NAMALWA (cell line): Measurements from ENCODE around the gene DIP2C.

ENCODE experiments used
- DNase-seq: peaks from one replicate; pipeline ENCODE4 v3.0.0-alpha.2; 2015; ENCODE audit warnings: low spot score

DIP2C gene

DNA sequence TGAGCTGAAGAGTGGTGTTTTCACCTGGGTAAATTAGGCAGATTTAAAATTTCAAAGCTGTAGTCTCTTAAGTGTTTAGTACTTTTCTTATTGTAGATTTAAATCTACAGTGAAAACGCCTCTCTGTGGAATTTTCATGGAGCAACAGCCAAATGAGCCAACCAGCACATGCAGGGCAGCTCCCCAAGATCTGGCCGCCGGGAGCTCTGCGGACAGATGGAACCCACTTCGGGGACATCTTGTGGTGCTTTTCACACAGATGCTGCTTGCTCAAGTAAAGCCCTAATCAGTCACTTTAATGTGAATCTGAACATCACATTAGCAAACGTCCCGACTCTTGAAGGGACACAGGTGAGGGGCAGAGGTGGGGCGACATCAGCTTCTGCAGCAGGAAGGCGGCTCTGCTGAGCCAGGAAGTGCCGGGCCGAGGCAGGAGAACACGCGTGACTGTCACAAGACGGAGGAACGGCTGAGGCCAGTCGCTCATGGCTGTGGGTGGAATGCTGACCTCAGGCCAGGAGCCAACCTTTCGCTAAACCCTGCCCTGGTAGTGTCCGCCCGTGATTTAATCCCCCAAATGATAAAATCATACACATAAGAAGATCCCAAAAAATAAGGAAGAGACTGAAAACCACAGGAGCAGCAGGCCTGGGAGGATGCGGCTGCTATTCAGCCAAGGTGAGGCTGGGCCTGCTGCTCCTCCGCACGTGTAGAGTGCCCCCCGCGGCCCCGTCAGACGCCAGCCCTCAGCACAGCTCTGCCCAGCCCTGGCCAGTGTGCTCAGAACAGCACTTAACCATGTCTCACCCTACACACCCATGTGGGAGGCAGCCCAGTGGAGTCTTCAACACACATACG lies 297.4 kb downstream of the DIP2C start:
- no peak for DNase-seq

DNA sequence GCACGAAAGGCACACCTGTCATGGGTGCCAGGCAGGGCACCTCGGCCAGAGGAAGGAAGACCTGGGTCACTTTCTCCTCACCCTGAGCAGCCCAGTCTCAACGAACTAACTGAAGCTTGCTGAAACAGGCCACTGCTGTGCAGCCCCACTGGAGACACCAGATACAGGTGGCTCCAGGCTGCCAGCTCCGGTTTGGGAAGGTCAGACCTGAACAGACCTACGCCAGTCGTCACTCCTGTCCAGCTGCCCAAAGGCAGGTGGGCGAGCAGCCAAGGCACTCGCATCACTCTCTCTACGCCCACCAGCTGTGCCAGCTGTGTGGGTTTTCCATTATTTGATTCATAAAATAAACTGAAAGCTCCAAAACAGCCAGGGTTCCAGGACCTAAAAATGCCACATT lies 298.2 kb downstream of the DIP2C start:
- no peak for DNase-seq

DNA sequence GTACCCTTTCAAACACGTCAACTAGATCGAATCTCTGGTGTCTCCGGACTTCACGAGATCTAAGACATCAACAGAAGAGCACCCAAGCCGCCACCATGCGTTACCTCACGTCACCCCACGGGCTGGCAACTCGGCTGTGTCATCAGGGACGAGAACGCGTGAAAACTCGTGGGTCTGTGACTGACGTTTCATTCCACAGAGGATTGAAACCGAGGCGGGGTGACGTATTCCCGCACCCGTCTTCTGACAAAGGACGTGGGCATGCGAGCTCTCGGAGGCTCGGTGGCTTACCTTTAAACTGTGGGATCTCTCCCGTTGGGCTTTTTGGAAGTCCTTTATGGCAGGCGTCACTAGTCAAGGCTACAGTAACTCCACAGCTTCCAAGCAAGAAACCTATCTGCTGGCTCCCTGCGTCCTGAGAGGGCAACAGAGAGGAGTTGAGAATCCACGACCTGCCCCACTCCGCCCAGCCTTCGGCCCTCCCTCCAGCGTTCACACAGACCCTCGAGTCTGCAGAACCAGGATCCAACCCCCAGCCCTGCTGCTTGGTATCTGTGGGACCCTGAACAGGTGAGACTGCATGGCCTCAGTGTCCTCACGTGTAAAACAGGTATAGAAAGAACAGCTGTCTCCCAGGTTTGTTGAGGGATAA lies 298.9 kb downstream of the DIP2C start:
- no peak for DNase-seq

DNA sequence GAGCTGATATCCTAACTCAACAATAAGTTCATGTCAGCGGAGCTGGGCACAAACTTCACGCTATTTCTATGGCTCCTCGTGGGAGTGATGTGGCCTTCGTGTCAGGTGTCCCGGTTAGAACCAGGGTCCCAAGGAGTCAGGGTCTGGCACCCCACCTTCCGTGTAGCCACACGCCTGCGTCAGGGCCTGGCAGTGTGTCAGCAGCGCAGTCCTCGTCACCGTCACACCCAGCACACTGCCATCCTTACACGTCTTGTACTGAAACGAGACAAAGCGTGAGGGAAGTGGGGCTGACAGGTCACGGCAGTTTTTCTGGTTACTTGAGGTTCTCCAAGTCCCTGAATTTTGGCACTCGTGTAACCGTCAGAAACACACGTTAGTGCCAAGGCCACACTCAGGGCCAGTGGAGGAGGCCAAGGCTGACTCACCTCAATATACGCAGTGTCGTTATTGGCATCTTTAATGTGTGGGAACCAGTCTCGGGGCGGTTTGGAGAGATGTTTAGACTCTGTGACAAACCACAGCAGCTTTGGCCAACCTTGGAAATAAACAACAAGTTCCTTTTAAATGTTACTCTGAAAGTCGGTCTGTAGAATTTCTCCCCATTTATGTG lies 299.5 kb downstream of the DIP2C start:
- no peak for DNase-seq

DNA sequence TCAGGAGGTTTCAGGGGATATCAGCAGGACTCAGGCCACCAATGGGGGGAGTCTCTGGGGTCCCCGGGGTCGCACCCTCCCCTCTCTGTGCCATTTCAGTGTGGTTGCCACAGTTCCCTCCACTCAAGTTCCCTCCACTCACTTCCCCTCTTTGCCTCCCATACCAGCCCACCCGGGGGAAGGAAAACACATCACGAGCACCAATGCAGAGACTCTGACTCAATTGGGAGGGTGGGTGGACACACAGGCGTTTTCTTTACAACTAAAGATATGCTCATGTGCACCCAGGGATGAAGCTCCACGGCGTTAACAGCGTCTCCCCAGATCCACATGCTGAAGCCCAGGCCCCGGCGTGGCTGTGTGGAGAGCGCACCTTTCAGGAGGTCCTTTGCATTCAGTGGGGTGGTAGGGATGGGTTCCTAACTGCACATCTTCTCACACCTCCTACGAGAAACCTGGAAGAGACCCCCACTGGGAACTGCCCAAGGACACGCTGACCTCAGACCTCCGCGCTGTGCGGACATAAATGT lies 300.1 kb downstream of the DIP2C start:
- DNase-seq = no peak

DNA sequence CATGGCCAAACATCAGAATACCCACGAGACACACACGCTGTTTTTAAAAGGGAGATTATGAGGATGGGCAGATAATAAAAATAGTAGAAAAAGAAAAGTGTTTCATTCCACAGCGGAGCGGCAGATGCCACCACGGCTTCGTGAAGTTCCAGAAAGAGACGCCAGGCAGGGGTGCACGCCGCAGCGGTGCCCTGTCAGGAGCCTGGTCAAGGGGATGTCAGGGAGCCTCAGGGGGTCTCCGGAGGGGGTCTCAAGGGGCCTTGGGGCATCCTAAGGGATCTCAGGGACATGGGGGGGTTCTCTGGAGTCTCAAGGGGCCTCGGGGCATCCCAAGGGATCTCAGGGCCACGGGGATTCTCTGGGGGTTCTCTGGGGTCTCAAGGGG lies 300.8 kb downstream of the DIP2C start:
- DNase-seq = no peak

DNA sequence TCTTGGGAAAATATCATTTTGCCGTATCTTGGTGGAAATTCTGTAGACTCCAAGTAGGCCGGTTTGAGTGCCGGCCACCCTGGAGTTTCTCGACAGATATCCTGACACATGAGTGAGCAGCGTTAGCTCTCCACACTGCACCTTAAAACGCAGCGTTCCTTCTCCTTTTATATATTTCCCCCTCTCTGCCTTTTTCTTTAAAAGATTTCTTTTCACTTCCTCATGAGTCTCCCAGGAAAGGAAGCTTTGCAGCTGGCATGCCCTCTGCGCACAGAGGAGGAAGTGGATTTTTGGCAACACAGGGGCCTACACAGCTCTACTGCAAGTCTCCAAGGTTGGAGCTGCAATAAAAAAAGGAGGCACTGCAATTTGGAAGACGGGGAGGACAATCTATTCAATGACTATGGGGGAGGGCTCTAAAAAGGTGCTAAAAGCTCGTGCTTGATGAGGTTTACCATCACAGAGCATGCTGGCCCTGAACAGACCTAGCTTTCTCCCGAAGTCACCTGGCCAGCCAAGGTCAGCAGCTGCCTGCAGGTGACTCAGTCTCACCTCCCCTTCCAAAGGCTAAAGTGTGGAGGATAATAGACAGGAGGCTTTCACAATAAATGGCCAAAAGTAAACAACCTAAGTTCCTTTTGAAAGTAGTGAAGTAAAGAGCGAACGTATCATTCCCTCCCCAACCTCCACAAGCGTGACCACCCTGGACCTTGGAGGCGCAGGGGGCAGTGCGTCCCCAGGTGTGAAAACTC lies 301.4 kb downstream of the DIP2C start:
- no peak for DNase-seq

DNA sequence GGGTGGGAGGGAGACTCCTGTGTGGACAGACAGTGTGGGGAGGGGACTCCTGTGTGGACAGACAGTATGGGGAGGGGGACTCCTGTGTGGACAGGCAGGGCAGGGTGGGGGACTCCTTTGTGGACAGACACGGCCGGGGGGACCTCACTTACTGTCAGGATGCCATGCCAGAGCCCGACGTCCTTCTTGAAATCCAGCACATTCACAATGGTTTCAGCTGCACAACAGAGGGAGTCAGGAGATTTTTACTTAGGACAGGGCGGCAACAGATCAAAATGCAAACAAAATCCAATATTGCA lies 301.9 kb downstream of the DIP2C start:
- no peak for DNase-seq

DNA sequence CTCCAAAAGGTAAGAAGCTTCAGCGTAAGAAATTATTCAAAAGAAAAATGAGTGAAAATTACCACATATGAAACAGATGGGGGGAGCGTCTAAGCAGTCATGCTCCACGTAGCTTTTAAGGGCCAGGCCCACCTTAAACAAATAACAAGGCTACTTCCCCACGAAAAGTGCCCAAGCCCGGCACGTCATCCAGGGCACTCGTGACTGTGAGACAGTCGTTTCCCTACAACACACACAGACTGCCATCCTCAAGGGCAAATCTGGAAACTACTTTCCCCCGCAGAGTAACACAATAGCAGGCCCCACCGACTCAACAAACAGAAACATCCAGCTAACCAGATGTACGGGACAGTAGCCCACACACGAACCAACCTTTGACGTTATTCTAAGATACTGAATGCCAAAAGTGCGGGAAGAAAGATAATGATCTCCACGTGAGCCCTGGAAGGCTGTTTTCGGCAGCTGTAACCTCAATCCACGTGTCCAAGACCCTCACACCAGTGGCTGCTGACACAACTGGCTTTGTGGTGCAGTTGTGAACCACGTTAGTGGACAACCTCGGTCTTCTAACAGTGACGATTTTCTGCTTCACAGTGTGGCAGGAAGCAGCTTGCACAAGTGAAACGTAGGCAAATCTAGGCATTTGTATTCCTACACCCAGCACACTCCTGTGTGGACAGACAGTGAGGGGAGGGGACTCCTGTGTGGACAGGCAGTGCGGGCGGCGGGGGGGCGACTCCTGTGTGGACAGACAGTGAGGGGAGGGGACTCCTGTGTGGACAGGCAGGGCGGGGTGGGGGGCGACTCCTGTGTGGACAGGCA lies 302.5 kb downstream of the DIP2C start:
- DNase-seq = no peak

DNA sequence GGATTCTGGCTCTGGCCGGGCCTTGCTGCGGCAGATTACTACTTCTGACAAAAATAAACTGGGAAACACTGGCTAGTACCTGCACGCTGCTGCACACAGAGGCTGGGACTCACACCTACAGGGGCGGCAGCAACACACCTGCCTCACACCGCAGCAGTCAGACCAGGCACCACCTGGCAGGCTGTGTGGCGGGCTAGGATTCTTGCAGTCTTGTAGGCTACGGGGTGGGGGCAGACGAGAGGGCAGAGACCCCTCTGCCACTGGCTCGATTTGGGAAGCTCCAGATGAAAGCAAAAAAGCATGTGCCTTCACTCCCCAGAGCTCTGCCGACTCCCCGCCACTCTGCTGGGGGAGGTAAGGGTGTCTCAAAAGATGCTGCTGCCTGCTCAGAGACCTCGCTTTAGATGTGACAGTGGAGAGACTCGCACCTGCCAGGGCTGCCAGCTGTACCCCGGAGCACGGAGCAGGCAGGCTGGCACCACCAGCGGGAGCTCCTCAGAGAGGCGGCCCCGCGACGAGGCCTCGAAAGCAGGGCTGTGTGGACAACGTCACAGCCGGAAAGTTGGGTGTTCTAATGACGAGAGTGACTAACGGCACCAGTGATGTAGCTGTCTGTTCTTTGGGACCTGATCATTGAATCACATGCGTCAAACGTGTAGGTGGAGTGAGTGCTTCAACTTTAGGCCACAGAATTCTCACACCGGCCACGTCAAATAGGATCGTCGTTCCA lies 303.7 kb downstream of the DIP2C start:
- DNase-seq = no peak

DNA sequence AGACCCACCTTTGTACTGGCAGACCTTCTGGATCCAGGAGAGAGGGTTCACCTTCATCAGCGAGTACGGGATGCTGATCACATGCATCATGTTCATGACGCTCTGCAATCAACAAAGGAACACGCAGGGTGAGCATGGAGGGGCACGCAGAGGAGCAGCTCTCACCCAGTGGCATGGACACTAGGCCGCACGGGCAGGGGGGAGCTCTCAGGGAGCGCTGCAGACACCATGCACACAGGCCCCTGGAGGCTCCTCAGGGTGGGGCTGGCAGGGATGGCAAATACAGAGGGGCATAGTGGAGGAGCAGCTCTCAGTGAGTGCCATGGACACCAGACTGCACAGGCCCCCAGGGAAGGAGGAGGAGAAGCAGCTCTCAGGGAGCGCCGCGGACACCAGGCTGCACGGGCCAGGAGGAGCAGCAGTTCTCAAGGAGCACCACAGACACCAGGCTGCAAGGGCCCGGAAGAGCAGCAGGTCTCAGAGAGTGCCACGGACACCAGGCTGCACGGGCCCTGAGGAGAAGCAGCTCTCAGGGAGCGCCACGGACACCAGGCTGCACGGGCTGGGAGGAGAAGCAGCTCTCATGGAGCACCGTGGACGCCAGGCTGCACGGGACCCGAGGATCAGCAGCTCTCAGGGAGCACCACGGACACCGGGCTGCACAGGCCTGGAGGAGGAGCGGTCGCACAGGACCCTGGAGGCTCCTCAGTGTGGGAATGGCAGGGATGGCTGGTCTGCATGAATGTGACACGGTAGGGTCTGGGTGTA lies 304.7 kb downstream of the DIP2C start:
- DNase-seq = no peak

DNA sequence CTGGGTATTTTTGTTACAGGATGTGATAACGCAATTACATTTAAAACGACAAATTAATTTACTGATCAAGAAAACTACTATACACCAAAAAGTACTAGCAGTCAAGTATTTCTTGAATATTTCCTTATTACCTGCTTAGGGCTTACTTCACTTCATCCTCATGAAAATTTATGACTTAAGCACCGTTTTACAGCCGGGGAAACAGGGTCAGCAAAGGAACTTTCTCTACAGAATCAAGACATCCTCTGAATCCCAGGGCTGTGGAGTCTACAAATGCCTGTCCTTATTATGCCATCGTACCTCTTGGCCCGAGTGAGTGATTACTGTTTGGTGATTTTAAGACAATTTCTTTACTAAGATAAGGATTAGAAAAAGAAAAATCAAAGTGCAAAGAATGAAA lies 305.9 kb downstream of the DIP2C start:
- DNase-seq = no peak

DNA sequence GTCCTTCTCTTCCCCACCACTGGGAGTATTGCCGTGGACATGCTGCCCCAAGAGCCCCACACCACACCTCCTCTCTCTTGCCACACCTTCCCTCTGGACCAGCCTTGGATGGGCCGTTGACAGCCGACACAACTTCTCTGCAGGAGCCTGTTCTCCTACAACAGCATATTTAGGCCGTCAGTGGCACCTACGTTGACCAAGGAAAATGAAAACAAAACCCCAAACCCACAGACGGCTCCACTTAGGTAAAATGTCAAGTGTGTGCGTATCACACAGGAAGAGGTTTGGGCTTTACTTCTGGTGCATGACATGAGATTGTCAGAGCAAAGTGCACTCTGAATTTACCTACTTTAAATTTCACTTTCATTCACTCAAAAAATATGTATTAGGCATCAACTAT lies 307.7 kb downstream of the DIP2C start:
- no peak for DNase-seq

DNA sequence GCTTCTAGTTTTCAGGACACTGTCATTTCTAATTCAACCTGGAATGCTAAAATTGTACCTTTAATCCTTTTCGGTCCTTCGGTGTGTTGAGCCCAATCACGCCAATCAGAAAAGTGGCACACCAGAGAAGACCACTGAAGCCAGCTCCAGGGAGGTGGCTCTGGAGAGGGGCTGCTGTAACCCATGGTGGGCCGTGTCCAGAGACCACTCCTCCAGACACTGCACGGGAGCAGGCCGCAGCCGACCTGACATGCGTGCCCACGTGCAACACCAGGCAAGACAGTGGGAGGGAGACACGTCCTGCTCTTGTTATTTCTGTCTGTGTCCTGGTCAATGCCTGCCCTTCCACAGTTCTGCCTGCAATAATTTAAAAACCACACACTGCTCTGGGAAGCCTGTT lies 308.1 kb downstream of the DIP2C start:
- DNase-seq = no peak

DNA sequence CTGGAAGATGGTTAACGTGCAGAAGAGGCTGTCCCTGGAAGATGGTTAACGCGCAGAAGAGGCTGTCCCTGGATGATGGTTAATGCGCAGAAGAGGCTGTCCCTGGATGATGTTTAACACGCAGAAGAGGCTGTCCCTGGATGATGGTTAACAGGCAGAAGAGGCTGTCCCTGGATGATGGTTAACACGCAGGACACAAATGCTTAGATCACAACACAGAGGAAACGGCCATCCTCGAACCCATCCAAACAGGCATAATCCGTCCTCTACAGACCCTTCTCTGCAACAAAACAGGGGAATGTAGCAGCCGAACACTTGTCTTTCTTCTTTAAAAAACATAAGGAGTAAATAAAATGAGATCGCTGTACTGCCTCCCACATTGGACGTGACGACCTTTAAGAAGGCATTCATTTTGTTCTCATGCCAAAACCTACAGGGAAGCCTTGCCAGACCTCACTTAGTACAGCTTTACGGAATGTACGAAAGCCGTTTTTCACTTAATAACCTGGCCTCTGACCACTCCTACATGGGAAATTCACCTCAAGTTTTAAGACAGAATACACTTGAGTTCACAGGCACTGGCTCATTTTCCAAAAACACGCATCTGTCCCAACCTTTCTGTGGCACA lies 309.0 kb downstream of the DIP2C start:
- no peak for DNase-seq

DNA sequence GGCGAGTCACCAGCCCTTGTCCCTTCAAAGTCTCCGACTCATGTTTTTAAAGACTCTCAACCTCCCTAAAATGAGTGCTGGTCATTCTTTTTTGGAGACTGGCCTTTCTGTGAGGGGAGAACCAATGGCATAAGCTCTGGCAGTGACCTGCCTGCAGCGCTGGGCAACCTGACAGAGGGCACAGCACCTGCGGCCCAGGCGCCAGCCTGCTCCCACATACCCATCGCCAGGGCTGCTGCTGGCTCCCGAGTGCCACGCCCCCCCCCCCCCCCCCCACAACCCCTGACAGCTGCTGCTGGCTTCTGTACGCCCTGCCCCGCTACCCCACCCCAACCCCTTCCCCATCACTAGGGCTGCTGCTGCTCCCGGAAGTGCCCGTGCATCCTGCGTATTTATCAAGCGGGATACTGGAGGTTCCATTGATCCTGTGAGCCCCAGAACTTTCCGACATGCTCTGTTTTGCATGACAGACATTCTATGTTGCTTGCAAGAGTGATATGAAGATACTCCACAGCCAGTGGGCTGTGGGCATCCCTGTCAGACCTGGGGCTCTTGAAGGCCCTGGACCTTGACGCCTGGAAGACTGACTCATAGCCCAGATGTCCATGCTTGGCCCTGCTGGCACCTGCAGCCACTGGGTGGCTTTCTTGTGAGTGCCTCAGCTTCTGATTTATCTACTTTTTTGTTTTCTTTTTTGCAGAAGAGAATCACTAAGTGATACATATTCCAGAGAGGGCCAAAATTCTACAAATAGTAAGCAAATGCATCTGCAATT lies 310.4 kb downstream of the DIP2C start:
- no peak for DNase-seq

DNA sequence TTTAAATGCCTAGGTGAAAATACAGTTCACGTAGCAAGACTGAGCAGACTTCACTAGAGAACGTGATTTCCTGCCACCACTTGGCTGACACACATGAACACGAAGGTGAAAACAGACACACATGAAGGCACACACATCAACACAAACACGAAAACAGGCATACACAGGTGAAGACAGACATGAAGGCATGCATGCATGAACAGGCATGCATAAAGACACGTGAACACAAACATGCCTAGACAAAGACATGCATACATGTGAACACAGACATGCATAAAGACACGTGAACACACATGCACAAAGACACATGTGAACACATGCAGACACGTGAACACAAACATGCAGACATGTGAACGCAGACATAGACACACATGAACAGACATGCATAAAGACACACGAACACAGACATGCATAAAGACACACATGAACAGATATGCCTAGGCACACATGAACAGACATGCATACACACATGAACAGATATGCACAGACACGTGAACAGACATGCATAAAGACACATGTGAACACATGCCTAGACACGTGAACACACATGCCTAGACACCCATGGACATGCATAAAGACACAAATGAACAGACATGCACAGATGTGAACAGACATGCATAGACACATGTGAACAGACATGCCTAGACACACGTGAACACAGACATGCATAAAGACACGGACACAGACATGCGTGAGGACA lies 311.1 kb downstream of the DIP2C start:
- no peak for DNase-seq

DNA sequence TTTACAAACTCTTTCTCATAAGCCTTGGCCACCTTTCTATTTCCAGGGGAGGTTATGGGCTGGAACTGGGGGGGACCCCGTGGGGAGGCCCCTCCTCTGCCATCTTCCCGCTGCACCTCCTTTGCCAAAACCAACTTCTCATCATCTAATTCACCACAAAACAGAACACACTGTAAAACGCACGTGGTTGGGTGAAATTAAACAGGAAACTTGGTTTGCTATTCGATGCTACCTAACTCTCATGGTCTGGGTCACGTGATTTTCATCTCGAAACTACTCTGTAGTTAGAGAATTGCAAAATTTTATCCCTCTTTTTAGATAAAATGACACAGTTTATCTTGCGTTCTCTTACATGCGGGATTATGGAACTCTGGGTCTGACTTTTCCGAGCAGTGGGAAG lies 312.2 kb downstream of the DIP2C start:
- no peak for DNase-seq
